Renal cortical epithelial cell (primary cell): ENCODE results near the gene ORC4. TPM values are rescaled to one million over a fixed set of nuclear protein-coding genes. Genes with fewer than 3 reads are reported as not detected.
"Not testable (repeated sequence)": the region's sequence is repeated elsewhere in the genome, so short reads cannot be mapped to it uniquely, and the experiment has no call there.

Experiments used
- DNase-seq: peaks from one replicate; pipeline ENCODE4 v3.0.0-alpha.2; 2011; ENCODE audit warnings: low read depth
- total RNA-seq: library from RNA; depleted of rRNA; stranded (reverse); fragments of >200 nt; gene quantifications from 2 replicates; pipeline ENCODE4 v1.2.3, GENCODE V29; 2014

Gene ORC4
- total RNA-seq, 1 donor from 2014 or later, result 176 TPM

- DNase-seq, result no peak
Measured at GRCh38 chr2:148014616-148015015, 5.9 kb downstream of the ORC4 start.

GRCh38 chr2:148013876-148014275, 6.7 kb downstream of the ORC4 start:
- no peak for DNase-seq

- not testable (repeated sequence) for DNase-seq
Measured at GRCh38 chr2:148008411-148008810, 12.1 kb downstream of the ORC4 start.

GRCh38 chr2:148007219-148007900, 13.2 kb downstream of the ORC4 start:
- no peak for DNase-seq

GRCh38 chr2:148006249-148007007, 14.1 kb downstream of the ORC4 start:
- DNase-seq, result no peak

GRCh38 chr2:148002420-148002819, 18.1 kb downstream of the ORC4 start:
- not testable (repeated sequence) for DNase-seq

GRCh38 chr2:148000095-148000494, 20.4 kb downstream of the ORC4 start:
- no peak for DNase-seq

GRCh38 chr2:147999126-147999525, 21.4 kb downstream of the ORC4 start:
- DNase-seq, result no peak

GRCh38 chr2:147998203-147998602, 22.3 kb downstream of the ORC4 start:
- no peak for DNase-seq

GRCh38 chr2:147996828-147997227, 23.7 kb downstream of the ORC4 start:
- DNase-seq, result no peak

- not testable (repeated sequence) for DNase-seq
Measured at GRCh38 chr2:147994965-147995364, 25.6 kb downstream of the ORC4 start.

GRCh38 chr2:147989809-147990403, 30.6 kb downstream of the ORC4 start:
- peak; percentile 68 for DNase-seq

- no peak for DNase-seq
Measured at GRCh38 chr2:147989102-147989501, 31.4 kb downstream of the ORC4 start.

GRCh38 chr2:147980940-147981528, 39.5 kb downstream of the ORC4 start:
- DNase-seq, result no peak

- no peak for DNase-seq
Measured at GRCh38 chr2:147977679-147978078, 42.9 kb downstream of the ORC4 start.

GRCh38 chr2:147976102-147976501, 44.4 kb downstream of the ORC4 start:
- no peak for DNase-seq

GRCh38 chr2:147968571-147968970, 52.0 kb downstream of the ORC4 start:
- no peak for DNase-seq

GRCh38 chr2:147952118-147952517, 68.4 kb downstream of the ORC4 start:
- DNase-seq, result no peak

- DNase-seq, result peak; percentile 21
Measured at GRCh38 chr2:147945660-147946059, 74.9 kb downstream of the ORC4 start.

- DNase-seq, result no peak
Measured at GRCh38 chr2:147939313-147939712, 81.2 kb downstream of the ORC4 start.

GRCh38 chr2:147937744-147938349, 82.7 kb downstream of the ORC4 start:
- DNase-seq, result peak; percentile 41
